Spleen (tissue), 11 donors: ENCODE measurements around the gene MAIP1. TPM values are rescaled to one million over a fixed set of nuclear protein-coding genes. Genes with fewer than 3 reads are reported as not detected.

Experiments used
- DNase-seq: peaks from one replicate; pipeline ENCODE4 v3.0.0-alpha.2; 2020
- H3K27ac ChIP-seq, 8 donors: fragments of 200-600 bp; sonication (generic) in 7 of 8; 1 replicate in 4 of 8; 2 replicates in 4 of 8; pipeline versions ENCODE4 v1.5.0 to v1.8.0; 2016 to 2021; ENCODE audit warnings: inconsistent platforms in 4 of 8, mild to moderate bottlenecking in 4 of 8, moderate library complexity in 1 of 8
- H3K27me3 ChIP-seq, 7 donors: fragments of 200-600 bp; sonication (generic) in 6 of 7; replicated peaks in 1 of 7; 1 replicate in 4 of 7; 2 replicates in 3 of 7; pipeline versions ENCODE4 v1.5.0 to v1.8.0; 2016 to 2021; ENCODE audit warnings: inconsistent platforms in 3 of 7, mild to moderate bottlenecking in 1 of 7
- H3K36me3 ChIP-seq, 6 donors: fragments of 200-600 bp; sonication (generic) in 5 of 6; 1 replicate in 4 of 6; 2 replicates in 2 of 6; pipeline versions ENCODE4 v1.5.0 to v1.8.0; 2016 to 2021; ENCODE audit warnings: inconsistent platforms in 2 of 6
- H3K4me1 ChIP-seq, 6 donors: fragments of 200-600 bp; sonication (generic) in 5 of 6; 1 replicate in 3 of 6; 2 replicates in 3 of 6; pipeline versions ENCODE4 v1.5.0 to v1.8.0; 2016 to 2021; ENCODE audit warnings: inconsistent platforms in 3 of 6
- H3K4me3 ChIP-seq, 8 donors: fragments of 200-600 bp; sonication (generic) in 7 of 8; 1 replicate in 4 of 8; 2 replicates in 4 of 8; pipeline versions ENCODE4 v1.5.0 to v1.8.0; 2016 to 2021; ENCODE audit warnings: inconsistent platforms in 4 of 8, mild to moderate bottlenecking in 4 of 8, moderate library complexity in 2 of 8
- H3K9me3 ChIP-seq, 8 donors: fragments of 200-600 bp; sonication (generic) in 7 of 8; 1 replicate in 4 of 8; 2 replicates in 4 of 8; pipeline versions ENCODE4 v1.5.0 to v1.8.0; 2016 to 2021; ENCODE audit warnings: inconsistent platforms in 4 of 8
- CTCF ChIP-seq, 11 experiments: fragments of 200-600 bp in 7 of 11; fragments of 450-650 bp in 4 of 11; sonication (generic) in 4 of 11; IDR thresholded peaks in 8 of 11; conservative IDR thresholded peaks in 3 of 11; 1 replicate in 7 of 11; 2 replicates in 4 of 11; pipeline versions ENCODE4 v1.4.0 to v1.8.0; 2016 to 2021; ENCODE audit warnings: antibody characterized with exemption in 11 of 11, inconsistent platforms in 4 of 11, mild to moderate bottlenecking in 1 of 11
- POLR2A ChIP-seq, 3 donors: fragments of 450-650 bp; IDR thresholded peaks; one replicate each; pipeline ENCODE4 v1.5.1; 2017; ENCODE audit warnings: antibody characterized with exemption in 3 of 3, mild to moderate bottlenecking in 1 of 3
- POLR2AphosphoS5 ChIP-seq, 3 donors: sonication (generic); formaldehyde crosslinking; IDR thresholded peaks; one replicate each; pipeline ENCODE4 v1.5.1; 2017; ENCODE audit warnings: antibody characterized with exemption in 3 of 3
- WGBS, 5 donors: extraction: QIAGEN DNeasy Blood & Tissue Kit in 3 of 5; methylation state at CpG; one replicate each; pipeline versions ENCODE4 v1.1.5 to v1.1.7; 2013 to 2018; 5-methylcytosine and 5-hydroxymethylcytosine counted together
- intact Hi-C: fragments of 100-400 bp; cut with DNase I; formaldehyde crosslinking; loops from one replicate; pipeline ENCODE4 v1.15.0; 2023; ENCODE audit warnings: low total_unique reads
- polyA plus RNA-seq, 3 donors: library from polyadenylated mRNA; stranded (reverse); fragments of 200-250 nt; gene quantifications; one replicate each; pipeline ENCODE4 v1.2.1, GENCODE V29; 2013
- total RNA-seq, 7 donors: library from RNA; depleted of rRNA in 3 of 7; stranded (reverse); fragments of >200 nt in 3 of 7; fragmentation: NEBNext Ultra II Directional in 4 of 7; extraction: Animal tissue kit (Norgen Biotek cat#: 25700) in 4 of 7; gene quantifications; one replicate each; pipeline versions ENCODE4 v1.1.0 to v1.2.1, GENCODE V29; 2016 to 2021
- donor health status: healthy with polysubstance abuse.
- donor health status: DM: no; HTN: no; CAD: no; lungs with moderate emphysema.
- donor health status: DM: no; HTN: no; CAD: no.
- donor health status: Bipolar disorder and iron deficiency.
- donor health status: healthy.
- donor health status: DM: no; HTN: no; CAD: no.
- donor health status: DM: yes; HTN: yes; CAD: no.

Gene MAIP1
- total and polyA plus RNA-seq, 10 donors, result 8.1 to 24.8 (median 12.0) TPM

- Histone ChIP-seq H3K36me3 (peaks cover 0 to 17% (median 2%) of the 10 kb centered on the region in 6 donors), H3K27me3 (no peaks in the 10 kb centered on the region), H3K4me3 (no peak overlapping the region), H3K4me1 (peaks cover 0 to 10% (median 0%) of the 10 kb centered on the region in 6 donors), H3K27ac (no peak overlapping the region), H3K9me3 (peaks cover 0 to 5% (median 0%) of the 10 kb centered on the region in 8 donors)
- 36 to 46% (median 45%) methylated on average over 2 of the region's 2 CpGs for WGBS, 5 donors
- peak in 7 of 11 experiments; percentile 19 to 43 (median 34) for TF ChIP-seq CTCF (IDR thresholded peaks at IDR 0.05 in 8 of 11, conservative IDR thresholded peaks at IDR 0.05 in 3 of 11)
- TF ChIP-seq POLR2A (IDR thresholded peaks at IDR 0.05), result no peak
- no peak for DNase-seq
- intact Hi-C loops, result loop anchor here (10.0 kb wide), 1 partner anchor 731 kb away; no protein-coding TSS in a partner anchor
Observed at GRCh38 chr2:199973703-199974102, 18.3 kb downstream of the MAIP1 start.

- no peaks in the 10 kb centered on the region for H3K27me3 ChIP-seq
- TF ChIP-seq POLR2AphosphoS5 (IDR thresholded peaks at IDR 0.05) (no peak), CTCF (IDR thresholded peaks at IDR 0.05 in 8 of 11, conservative IDR thresholded peaks at IDR 0.05 in 3 of 11) (no peak), POLR2A (IDR thresholded peaks at IDR 0.05) (no peak)
- peaks cover 0 to 5% (median 0%) of the 10 kb centered on the region in 6 donors for H3K36me3 ChIP-seq
- no peak for DNase-seq
- intact Hi-C loops, result loop anchor here (5.0 to 10.0 kb wide), 2 partner anchors 507 to 729 kb away; no protein-coding TSS in a partner anchor
- WGBS, 5 donors, result 87 to 97% (median 91%) methylated on average over 3 of the region's 3 CpGs
- H3K4me1 ChIP-seq, result peaks cover 0 to 25% (median 8%) of the 10 kb centered on the region in 6 donors
- no peak overlapping the region for H3K27ac ChIP-seq
- H3K4me3 ChIP-seq, result no peak overlapping the region
- peaks cover 0 to 5% (median 0%) of the 10 kb centered on the region in 8 donors for H3K9me3 ChIP-seq
Observed at GRCh38 chr2:199975273-199975895, 20.0 kb downstream of the MAIP1 start.

GRCh38 chr2:199977984-199978415 lies 22.6 kb downstream of the MAIP1 start:
- Histone ChIP-seq H3K9me3 (peaks cover 0 to 5% (median 0%) of the 10 kb centered on the region in 8 donors), H3K4me3 (no peak overlapping the region), H3K4me1 (peaks cover 0 to 25% (median 8%) of the 10 kb centered on the region in 6 donors), H3K27ac (no peak overlapping the region), H3K36me3 (peaks cover 0 to 4% (median 0%) of the 10 kb centered on the region in 6 donors), H3K27me3 (no peaks in the 10 kb centered on the region)
- TF ChIP-seq CTCF (IDR thresholded peaks at IDR 0.05 in 8 of 11, conservative IDR thresholded peaks at IDR 0.05 in 3 of 11) (no peak), POLR2AphosphoS5 (IDR thresholded peaks at IDR 0.05) (no peak), POLR2A (IDR thresholded peaks at IDR 0.05) (no peak)
- no peak for DNase-seq
- intact Hi-C loops, result loop anchor here (5.0 to 10.0 kb wide), 2 partner anchors 504 to 727 kb away; no protein-coding TSS in a partner anchor

- H3K27me3 ChIP-seq, result no peaks in the 10 kb centered on the region
- H3K4me3 ChIP-seq, result peak overlapping the region in 2 of 8 donors; percentile 17 to 31
- peaks cover 0 to 5% (median 0%) of the 10 kb centered on the region in 8 donors for H3K9me3 ChIP-seq
- no peak for TF ChIP-seq POLR2AphosphoS5 (IDR thresholded peaks at IDR 0.05)
- no peak for TF ChIP-seq CTCF (IDR thresholded peaks at IDR 0.05 in 8 of 11, conservative IDR thresholded peaks at IDR 0.05 in 3 of 11)
- no peak for TF ChIP-seq POLR2A (IDR thresholded peaks at IDR 0.05)
- WGBS, 5 donors, result 64 to 83% (median 71%) methylated on average over 5 of the region's 5 CpGs
- intact Hi-C loops, result loop anchor here (5.0 to 10.0 kb wide), 2 partner anchors 503 to 725 kb away; no protein-coding TSS in a partner anchor
- no peak for DNase-seq
- H3K27ac ChIP-seq, result peak overlapping the region in 5 of 8 donors; percentile 37 to 64 (median 41)
- peaks cover 0 to 25% (median 8%) of the 10 kb centered on the region in 6 donors for H3K4me1 ChIP-seq
- H3K36me3 ChIP-seq, result peaks cover 0 to 3% (median 0%) of the 10 kb centered on the region in 6 donors
Observed at GRCh38 chr2:199979398-199979797, 24.0 kb downstream of the MAIP1 start.
